Bronchial epithelial cell (primary cell): ENCODE results near the gene KRT81. TPM values are rescaled to one million over a fixed set of nuclear protein-coding genes. Genes with fewer than 3 reads are reported as not detected.

ENCODE experiments used
- DNase-seq: peaks from one replicate; pipeline ENCODE4 v3.0.0-alpha.2; 2010; ENCODE audit warnings: low read depth
- FAIRE-seq: peaks from 2 replicates; lab custom pipeline; 2011; peaks lifted over from hg19 to GRCh38; lab: Jason Lieb, UNC
- H3K27me3 ChIP-seq: 2 replicates; pipeline ENCODE4 v1.5.1; 2011; ENCODE audit warnings: low read length; ENCODE audit not compliant: control insufficient read depth, insufficient read depth
- H3K36me3 ChIP-seq: 2 replicates; pipeline ENCODE4 v1.5.1; 2011; ENCODE audit warnings: low read length; ENCODE audit not compliant: control insufficient read depth, insufficient read depth
- H3K4me3 ChIP-seq: 2 replicates; pipeline ENCODE4 v1.5.1; 2011; ENCODE audit warnings: mild to moderate bottlenecking, low read depth, low read length, control low read depth
- total RNA-seq: library from RNA; depleted of rRNA; stranded (reverse); fragments of >200 nt; gene quantifications from 2 replicates; pipeline ENCODE4 v1.2.1, GENCODE V29; 2014
- TF ChIP-seq, protein P1 (sequence below): IDR thresholded peaks from 2 replicates; pipeline ENCODE4 v1.5.1; 2011; ENCODE audit warnings: mild to moderate bottlenecking, moderate library complexity, low read length, control low read depth, inconsistent platforms; ENCODE audit not compliant: insufficient read depth, severe bottlenecking

The KRT81 gene
- total RNA-seq, 1 donor from 2014 or later, result 0.26 TPM

- DNase-seq, result peak; percentile 99
- no peak overlapping the region for H3K4me3 ChIP-seq
- no peaks in the 10 kb centered on the region for H3K27me3 ChIP-seq
- TF ChIP-seq, protein P1, sequence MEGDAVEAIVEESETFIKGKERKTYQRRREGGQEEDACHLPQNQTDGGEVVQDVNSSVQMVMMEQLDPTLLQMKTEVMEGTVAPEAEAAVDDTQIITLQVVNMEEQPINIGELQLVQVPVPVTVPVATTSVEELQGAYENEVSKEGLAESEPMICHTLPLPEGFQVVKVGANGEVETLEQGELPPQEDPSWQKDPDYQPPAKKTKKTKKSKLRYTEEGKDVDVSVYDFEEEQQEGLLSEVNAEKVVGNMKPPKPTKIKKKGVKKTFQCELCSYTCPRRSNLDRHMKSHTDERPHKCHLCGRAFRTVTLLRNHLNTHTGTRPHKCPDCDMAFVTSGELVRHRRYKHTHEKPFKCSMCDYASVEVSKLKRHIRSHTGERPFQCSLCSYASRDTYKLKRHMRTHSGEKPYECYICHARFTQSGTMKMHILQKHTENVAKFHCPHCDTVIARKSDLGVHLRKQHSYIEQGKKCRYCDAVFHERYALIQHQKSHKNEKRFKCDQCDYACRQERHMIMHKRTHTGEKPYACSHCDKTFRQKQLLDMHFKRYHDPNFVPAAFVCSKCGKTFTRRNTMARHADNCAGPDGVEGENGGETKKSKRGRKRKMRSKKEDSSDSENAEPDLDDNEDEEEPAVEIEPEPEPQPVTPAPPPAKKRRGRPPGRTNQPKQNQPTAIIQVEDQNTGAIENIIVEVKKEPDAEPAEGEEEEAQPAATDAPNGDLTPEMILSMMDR, result peak; percentile 99
- FAIRE-seq, result peak; percentile 100
- H3K36me3 ChIP-seq, result no peaks in the 10 kb centered on the region
These were observed 35.9 kb upstream of the KRT81 start for GRCh38 chr12:52327052-52327829.

GRCh38 chr12:52324153-52324444 is 32.8 kb upstream of the KRT81 start:
- FAIRE-seq (peak; percentile 76), DNase-seq (no peak)
- H3K4me3 ChIP-seq, result no peak overlapping the region
- TF ChIP-seq, protein P1, result no peak
- peaks cover 4% of the 10 kb centered on the region for H3K27me3 ChIP-seq
- no peaks in the 10 kb centered on the region for H3K36me3 ChIP-seq

DNA sequence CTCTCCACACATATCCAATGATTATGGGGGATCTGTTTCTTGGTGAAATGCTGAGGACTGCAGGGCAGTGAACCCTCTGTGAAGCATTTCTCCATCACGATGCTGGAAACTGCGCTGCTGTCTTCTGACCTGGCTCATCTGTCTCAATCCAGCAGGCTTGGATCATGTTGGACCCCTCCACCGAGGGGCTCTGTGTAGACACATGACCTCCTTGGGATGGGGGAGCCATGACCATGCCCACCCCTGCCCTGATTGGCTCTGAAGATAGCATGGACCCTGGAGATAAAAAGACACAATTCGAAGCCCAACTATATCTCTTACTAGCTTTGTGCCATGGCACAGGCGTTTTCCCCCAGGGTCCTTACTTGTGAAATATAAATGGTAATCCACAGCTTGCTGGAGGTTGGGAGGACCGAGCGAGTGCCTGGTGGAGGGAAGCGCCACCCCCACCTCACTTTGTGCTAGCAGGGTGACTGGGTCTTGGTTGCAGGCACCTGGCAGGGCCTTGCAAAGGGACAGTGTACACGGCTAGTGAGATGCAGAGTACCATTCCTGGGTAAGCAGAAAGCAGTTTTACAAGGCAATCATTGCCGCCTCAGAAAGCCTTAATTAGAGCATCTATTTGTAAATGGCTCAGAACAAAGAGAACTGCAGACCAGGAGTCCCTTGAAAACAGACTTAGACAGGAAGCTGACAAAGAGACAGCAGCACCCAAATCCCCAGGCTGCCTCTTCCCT is 32.2 kb upstream of the KRT81 start:
- peaks cover 5% of the 10 kb centered on the region for H3K27me3 ChIP-seq
- TF ChIP-seq, protein P1, result no peak
- no peak for FAIRE-seq
- no peaks in the 10 kb centered on the region for H3K36me3 ChIP-seq
- no peak overlapping the region for H3K4me3 ChIP-seq
- no peak for DNase-seq

GRCh38 chr12:52323001-52323400 is 31.7 kb upstream of the KRT81 start:
- TF ChIP-seq, protein P1, result no peak
- Histone ChIP-seq H3K4me3 (no peak overlapping the region), H3K36me3 (no peaks in the 10 kb centered on the region), H3K27me3 (peaks cover 5% of the 10 kb centered on the region)
- DNase-seq, result no peak
- FAIRE-seq, result no peak

GRCh38 chr12:52322069-52322468 is 30.7 kb upstream of the KRT81 start:
- Histone ChIP-seq H3K36me3 (no peaks in the 10 kb centered on the region), H3K4me3 (no peak overlapping the region), H3K27me3 (peaks cover 5% of the 10 kb centered on the region)
- TF ChIP-seq, protein P1, result no peak
- FAIRE-seq, result no peak
- no peak for DNase-seq
